A673 (cell line): ENCODE results near the gene AP3D1.

Source experiments
- CTCF ChIP-seq: fragments of 300-800, 200-600 bp; sonication (generic); conservative IDR thresholded peaks from 2 replicates; pipeline ENCODE4 v1.5.1; 2017; ENCODE audit warnings: low read depth, mild to moderate bottlenecking, antibody characterized with exemption, low read length, moderate library complexity, mixed read lengths
- EZH2 ChIP-seq: fragments of 200-600 bp; sonication (generic); IDR thresholded peaks from 2 replicates; pipeline ENCODE4 v1.6.1; 2017; ENCODE audit warnings: borderline replicate concordance, low read depth, mild to moderate bottlenecking, mixed read lengths, antibody characterized with exemption, low read length; ENCODE audit not compliant: poor library complexity, severe bottlenecking

- no peak for TF ChIP-seq CTCF
- no peak for TF ChIP-seq EZH2
Measured at GRCh38 chr19:2175742-2176141, 24.4 kb upstream of the AP3D1 start.
